Tibial nerve (tissue), 4 donors: ENCODE data around the gene SLC30A7. TPM values are rescaled to one million over a fixed set of nuclear protein-coding genes. Genes with fewer than 3 reads are reported as not detected.
"Not testable (repeated sequence)": the region's sequence is repeated elsewhere in the genome, so short reads cannot be mapped to it uniquely, and the experiment has no call there.

ENCODE experiments used
- DNase-seq, 2 donors: peaks; one replicate each; pipeline ENCODE4 v3.0.0-alpha.2; 2019; ENCODE audit warnings: low spot score in 2 of 2
- H3K27ac ChIP-seq, 4 donors: fragments of 200-600 bp; sonication (generic) in 3 of 4; one replicate each; pipeline ENCODE4 v1.5.1; 2017 to 2019; ENCODE audit warnings: mild to moderate bottlenecking in 1 of 4
- H3K27me3 ChIP-seq, 2 donors: fragments of 200-600 bp; sonication (generic) in 1 of 2; one replicate each; pipeline versions ENCODE4 v1.5.1 to v1.6.0; 2017 to 2019
- H3K36me3 ChIP-seq, 3 donors: fragments of 200-600 bp; sonication (generic); one replicate each; pipeline ENCODE4 v1.5.1; 2018 to 2019
- H3K4me1 ChIP-seq, 4 donors: fragments of 200-600 bp; sonication (generic) in 3 of 4; one replicate each; pipeline ENCODE4 v1.5.1; 2017 to 2019
- H3K4me3 ChIP-seq, 4 donors: fragments of 200-600 bp; sonication (generic) in 3 of 4; one replicate each; pipeline ENCODE4 v1.5.1; 2017 to 2019; ENCODE audit warnings: mild to moderate bottlenecking in 1 of 4, moderate library complexity in 1 of 4
- H3K9me3 ChIP-seq, 4 donors: fragments of 200-600 bp; sonication (generic) in 3 of 4; one replicate each; pipeline ENCODE4 v1.5.1; 2017 to 2019
- CTCF ChIP-seq, 5 experiments: fragments of 200-600 bp in 3 of 5; fragments of 450-650 bp in 2 of 5; sonication (generic) in 3 of 5; IDR thresholded peaks; one replicate each; pipeline ENCODE4 v1.5.1; 2016 to 2019; ENCODE audit warnings: antibody characterized with exemption in 5 of 5, mild to moderate bottlenecking in 3 of 5, moderate library complexity in 2 of 5
- EP300 ChIP-seq, 2 donors: sonication (generic); formaldehyde crosslinking; IDR thresholded peaks; one replicate each; pipeline ENCODE4 v1.6.1; 2017; ENCODE audit warnings: antibody characterized with exemption in 2 of 2, mild to moderate bottlenecking in 1 of 2
- POLR2A ChIP-seq, 2 donors: fragments of 450-650 bp; IDR thresholded peaks; one replicate each; pipeline ENCODE4 v1.6.1; 2017; ENCODE audit warnings: antibody characterized with exemption in 2 of 2, mild to moderate bottlenecking in 2 of 2, moderate library complexity in 2 of 2
- whole genome bisulfite sequencing, 2 donors: methylation state at CpG; one replicate each; pipeline ENCODE4 v1.1.5; 2018; 5-methylcytosine and 5-hydroxymethylcytosine counted together
- total RNA-seq, 4 donors: library from RNA; depleted of rRNA; stranded (reverse); fragments of >200 nt; gene quantifications; one replicate each; pipeline ENCODE4 v1.1.0, GENCODE V29; 2016

Gene SLC30A7
- total RNA-seq, 4 donors from 2014 or later: 14.4 to 28.8 (median 17.7) TPM

DNA sequence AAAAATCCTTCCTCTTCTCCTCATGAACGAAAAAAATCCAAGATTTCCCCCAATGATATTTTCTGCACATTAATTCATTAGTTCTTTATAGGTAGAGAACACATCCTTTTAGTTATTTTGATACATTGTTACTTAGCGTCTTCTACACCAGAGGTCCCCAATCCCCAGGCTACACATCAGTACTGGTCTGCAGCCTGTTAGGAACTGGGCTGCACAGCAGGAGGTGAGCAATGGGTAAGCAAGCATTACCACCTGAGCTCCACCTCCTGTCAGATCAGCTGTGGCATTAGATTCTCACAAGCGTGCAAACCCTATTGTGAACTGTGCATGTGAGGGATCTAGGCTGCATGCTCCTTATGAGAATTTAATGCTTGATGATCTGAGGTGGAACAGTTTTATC is 14.2 kb upstream of the SLC30A7 start:
- H3K36me3 ChIP-seq: peaks cover 0 to 17% (median 0%) of the 10 kb centered on the region in 3 donors
- WGBS, 2 donors: 88 to 90% methylated on average over 3 of the region's 3 CpGs
- no peak for DNase-seq
- H3K9me3 ChIP-seq: no peaks in the 10 kb centered on the region
- H3K4me3 ChIP-seq: no peak overlapping the region
- no peak overlapping the region for H3K27ac ChIP-seq
- H3K4me1 ChIP-seq: peaks cover 0 to 2% (median 0%) of the 10 kb centered on the region in 4 donors
- TF ChIP-seq EP300 (IDR thresholded peaks at IDR 0.05) (no peak), CTCF (IDR thresholded peaks at IDR 0.05) (no peak), POLR2A (IDR thresholded peaks at IDR 0.05) (no peak)
- H3K27me3 ChIP-seq: no peaks in the 10 kb centered on the region

DNA sequence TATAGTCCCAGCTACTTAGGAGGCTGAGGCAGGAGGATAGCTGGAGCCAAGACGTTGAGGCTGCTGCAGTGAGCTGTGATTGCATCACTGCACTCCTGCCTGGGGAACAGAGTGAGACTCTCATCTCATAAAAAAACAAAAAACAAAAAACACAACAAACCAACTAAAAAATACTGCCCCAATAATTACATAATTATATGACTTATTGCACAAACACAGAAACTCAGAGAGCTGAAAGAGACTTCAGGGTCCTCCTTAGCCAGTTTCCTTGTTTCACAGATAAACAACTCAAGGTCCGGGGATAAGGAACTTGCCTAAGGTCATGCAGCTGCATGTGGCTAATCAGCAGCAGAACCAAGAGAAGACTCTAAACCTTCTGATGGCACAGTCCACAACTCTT is 13.2 kb upstream of the SLC30A7 start:
- Histone ChIP-seq H3K4me3 (no peak overlapping the region), H3K36me3 (peaks cover 0 to 16% (median 0%) of the 10 kb centered on the region in 3 donors), H3K4me1 (peaks cover 0 to 2% (median 0%) of the 10 kb centered on the region in 4 donors), H3K27me3 (no peaks in the 10 kb centered on the region), H3K27ac (no peak overlapping the region), H3K9me3 (no peaks in the 10 kb centered on the region)
- WGBS, 2 donors: 45 to 47% methylated on average over 2 of the region's 2 CpGs
- no peak for DNase-seq
- TF ChIP-seq EP300 (IDR thresholded peaks at IDR 0.05) (no peak), CTCF (IDR thresholded peaks at IDR 0.05) (no peak), POLR2A (IDR thresholded peaks at IDR 0.05) (no peak)

DNA sequence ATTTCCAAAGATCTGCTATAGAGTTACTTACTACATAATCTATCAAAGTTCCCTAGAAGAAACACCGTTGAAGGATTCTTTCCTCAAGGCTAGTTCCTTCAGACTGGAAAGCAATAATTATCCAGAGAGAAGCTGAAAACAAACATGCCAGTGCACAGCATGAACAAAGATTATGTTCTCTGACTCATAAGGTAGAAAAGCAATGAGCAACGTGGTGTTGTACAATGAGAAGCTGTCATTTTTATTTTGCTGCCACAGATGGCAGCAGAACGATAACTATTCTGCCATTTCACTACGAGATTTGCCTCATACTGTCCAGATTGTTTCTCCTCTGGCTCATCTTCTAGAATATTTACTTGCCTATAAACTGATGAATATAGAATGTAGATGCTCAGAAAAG is 11.9 kb upstream of the SLC30A7 start:
- Histone ChIP-seq H3K4me3 (no peak overlapping the region), H3K9me3 (no peaks in the 10 kb centered on the region), H3K27me3 (no peaks in the 10 kb centered on the region), H3K4me1 (peaks cover 0 to 2% (median 0%) of the 10 kb centered on the region in 4 donors), H3K27ac (no peak overlapping the region), H3K36me3 (peaks cover 0 to 14% (median 0%) of the 10 kb centered on the region in 3 donors)
- WGBS, 2 donors: 49 to 52% methylated on average over 4 of the region's 4 CpGs
- TF ChIP-seq EP300 (IDR thresholded peaks at IDR 0.05): no peak
- DNase-seq: no peak

DNA sequence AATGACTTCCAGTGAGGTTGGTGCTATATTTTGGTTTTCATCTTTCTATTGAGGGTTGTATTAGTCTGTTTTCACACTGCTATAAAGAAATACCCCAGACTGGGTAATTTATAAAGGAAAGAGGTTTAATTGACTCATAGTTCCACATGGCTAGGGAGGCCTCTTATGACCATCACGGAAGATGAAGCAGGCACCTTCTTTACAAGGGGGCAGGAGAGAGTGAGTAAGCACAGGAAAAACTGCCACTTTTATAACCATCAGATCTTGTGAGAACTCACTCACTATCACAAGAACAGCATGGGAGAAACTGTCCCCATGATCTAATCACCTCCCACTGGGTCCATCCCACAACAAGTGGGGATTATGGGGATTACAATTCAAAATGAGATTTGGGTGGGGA is 6.9 kb upstream of the SLC30A7 start:
- H3K4me1 ChIP-seq: peaks cover 0 to 12% (median under 1%) of the 10 kb centered on the region in 4 donors
- not testable (repeated sequence) for H3K27ac ChIP-seq, DNase-seq, H3K27me3 ChIP-seq, H3K4me3 ChIP-seq, H3K9me3 ChIP-seq
- peaks cover 0 to 27% (median 0%) of the 10 kb centered on the region in 3 donors for H3K36me3 ChIP-seq
- 95 to 100% methylated on average over 1 of the region's 1 CpG for WGBS, 2 donors

DNA sequence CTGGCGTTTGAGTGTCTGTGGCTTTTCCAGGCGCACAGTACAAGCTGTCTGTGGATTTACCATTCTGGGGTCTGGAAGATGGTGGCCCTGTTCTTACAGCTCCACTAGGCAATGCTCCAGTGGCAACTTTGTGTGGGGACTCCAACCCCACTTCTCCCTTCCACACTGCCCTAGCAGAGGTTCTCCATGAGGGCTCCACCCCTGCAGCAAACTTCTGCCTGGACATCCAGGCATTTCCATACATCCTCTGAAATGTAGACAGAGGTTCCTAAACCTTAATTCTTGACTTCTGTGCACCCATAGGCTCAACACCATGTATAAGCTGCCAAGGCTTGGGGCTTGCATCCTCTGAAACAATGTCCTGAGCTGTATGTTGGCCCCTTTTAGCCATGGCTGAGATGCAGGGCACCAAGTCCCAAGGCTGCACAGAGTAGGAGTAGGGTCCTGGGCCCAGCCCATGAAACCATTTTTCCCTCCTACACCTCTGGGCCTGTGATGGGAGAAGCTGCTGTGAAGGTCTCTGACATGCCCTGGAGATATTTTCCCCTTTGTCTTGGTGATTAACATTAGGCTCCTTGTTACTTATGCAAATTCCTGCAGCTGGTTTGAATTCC is 5.9 kb upstream of the SLC30A7 start:
- H3K9me3 ChIP-seq, DNase-seq, H3K27me3 ChIP-seq, H3K4me3 ChIP-seq, H3K27ac ChIP-seq: not testable (repeated sequence)
- peaks cover 0 to 17% (median 3%) of the 10 kb centered on the region in 4 donors for H3K4me1 ChIP-seq
- whole genome bisulfite sequencing, 2 donors: 100% methylated on average over 2 of the region's 2 CpGs
- H3K36me3 ChIP-seq: peaks cover 0 to 27% (median 0%) of the 10 kb centered on the region in 3 donors

GRCh38 chr1:100891380-100891779 is 4.5 kb upstream of the SLC30A7 start:
- no peak overlapping the region for H3K27ac ChIP-seq

More at GRCh38 chr1:100891380-100891779, 4.5 kb upstream of the SLC30A7 start:
- WGBS, 2 donors: 95 to 100% methylated on average over 1 of the region's 1 CpG
- DNase-seq: no peak
- H3K4me3 ChIP-seq: no peak overlapping the region
- H3K36me3 ChIP-seq: peaks cover 0 to 27% (median 0%) of the 10 kb centered on the region in 3 donors
- peaks cover 0 to 17% (median 3%) of the 10 kb centered on the region in 4 donors for H3K4me1 ChIP-seq
- no peaks in the 10 kb centered on the region for H3K9me3 ChIP-seq
- no peak for TF ChIP-seq CTCF (IDR thresholded peaks at IDR 0.05)
- TF ChIP-seq POLR2A (IDR thresholded peaks at IDR 0.05): no peak
- H3K27me3 ChIP-seq: no peaks in the 10 kb centered on the region
